SK-N-SH treated with all-trans-retinoic acid at 6 μM for 48 hours (cell line): ENCODE data around the gene GRIA1.

Experiments
- ARNTL ChIP-seq: fragments of 450-650 bp; formaldehyde crosslinking; IDR thresholded peaks from 2 replicates; pipeline ENCODE4 v1.5.0; 2020; ENCODE audit warnings: low read depth, mild to moderate bottlenecking, moderate library complexity, borderline replicate concordance
- ISL1 ChIP-seq: fragments of 250-450 bp; sonication (Bioruptor Pico); IDR thresholded peaks from 2 replicates; pipeline ENCODE4 v2.1.2; 2022; ENCODE audit warnings: mild to moderate bottlenecking, moderate library complexity
- PPARA ChIP-seq: fragments of 250-450 bp; sonication (Bioruptor Pico); IDR thresholded peaks from 2 replicates; pipeline ENCODE4 v1.5.0; 2020; ENCODE audit warnings: mild to moderate bottlenecking, borderline replicate concordance
- RARB ChIP-seq: fragments of 250-450 bp; sonication (Bioruptor Pico); IDR thresholded peaks from 2 replicates; pipeline ENCODE4 v1.8.0; 2021; ENCODE audit warnings: mild to moderate bottlenecking, moderate library complexity
- TCF4 ChIP-seq: fragments of 250-450 bp; sonication (Bioruptor Pico); IDR thresholded peaks from 2 replicates; pipeline ENCODE4 v1.8.0; 2021; ENCODE audit warnings: mild to moderate bottlenecking, moderate library complexity, borderline replicate concordance
- ZC3H10 ChIP-seq: fragments of 250-450 bp; sonication (Bioruptor Pico); IDR thresholded peaks from 2 replicates; pipeline ENCODE4 v1.5.1; 2021; ENCODE audit warnings: mild to moderate bottlenecking, moderate library complexity
- ZFP3 ChIP-seq: fragments of 250-450 bp; sonication (Bioruptor Pico); IDR thresholded peaks from 2 replicates; pipeline ENCODE4 v1.5.0; 2020; ENCODE audit warnings: mild to moderate bottlenecking, moderate library complexity
- ZNF8 ChIP-seq: fragments of 450-650 bp; formaldehyde crosslinking; IDR thresholded peaks from 2 replicates; pipeline ENCODE4 v1.5.0; 2020; ENCODE audit warnings: mild to moderate bottlenecking, moderate library complexity
- TF ChIP-seq, protein P1 (sequence below): fragments of 250-450 bp; sonication (Bioruptor Pico); IDR thresholded peaks from 2 replicates; pipeline ENCODE4 v1.8.0; 2020; ENCODE audit warnings: mild to moderate bottlenecking, moderate library complexity, borderline replicate concordance
- TF ChIP-seq, protein P2 (sequence below): fragments of 250-450 bp; sonication (Bioruptor Pico); IDR thresholded peaks from 2 replicates; pipeline ENCODE4 v1.8.0; 2021; ENCODE audit warnings: low read depth, mild to moderate bottlenecking, moderate library complexity, borderline replicate concordance
- TF ChIP-seq, protein P3 (sequence below): fragments of 250-450 bp; sonication (Bioruptor Pico); IDR thresholded peaks from 2 replicates; pipeline ENCODE4 v1.5.1; 2021; ENCODE audit warnings: mild to moderate bottlenecking, moderate library complexity

DNA sequence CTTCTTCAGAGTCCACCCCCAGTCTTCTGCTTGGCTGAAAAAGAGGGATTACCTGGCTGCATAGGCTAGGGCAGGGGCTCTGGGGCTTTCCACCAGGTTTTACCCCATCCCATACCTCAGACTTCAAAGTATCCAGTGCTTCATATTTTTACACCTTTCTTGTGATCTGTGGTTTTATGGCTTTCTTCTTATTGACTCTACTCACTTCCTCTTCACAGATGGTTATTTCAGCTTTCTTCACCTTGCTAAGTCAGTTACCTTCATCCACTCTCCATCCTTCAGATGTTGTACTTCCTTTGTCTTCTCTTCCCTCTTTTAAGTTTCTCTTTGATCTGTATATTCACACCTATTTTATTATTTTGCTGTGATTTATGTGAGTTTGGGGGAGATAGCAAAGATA is 104.3 kb downstream of the GRIA1 start:
- TF ChIP-seq TCF4 (CRISPR knock-in tag) (no peak), RARB (CRISPR knock-in tag) (no peak), ZFP3 (CRISPR knock-in tag) (no peak), ISL1 (CRISPR knock-in tag) (no peak), PPARA (CRISPR knock-in tag) (no peak), ARNTL (no peak), ZC3H10 (CRISPR knock-in tag) (no peak), ZNF8 (CRISPR knock-in tag) (no peak)
- TF ChIP-seq, protein P1, sequence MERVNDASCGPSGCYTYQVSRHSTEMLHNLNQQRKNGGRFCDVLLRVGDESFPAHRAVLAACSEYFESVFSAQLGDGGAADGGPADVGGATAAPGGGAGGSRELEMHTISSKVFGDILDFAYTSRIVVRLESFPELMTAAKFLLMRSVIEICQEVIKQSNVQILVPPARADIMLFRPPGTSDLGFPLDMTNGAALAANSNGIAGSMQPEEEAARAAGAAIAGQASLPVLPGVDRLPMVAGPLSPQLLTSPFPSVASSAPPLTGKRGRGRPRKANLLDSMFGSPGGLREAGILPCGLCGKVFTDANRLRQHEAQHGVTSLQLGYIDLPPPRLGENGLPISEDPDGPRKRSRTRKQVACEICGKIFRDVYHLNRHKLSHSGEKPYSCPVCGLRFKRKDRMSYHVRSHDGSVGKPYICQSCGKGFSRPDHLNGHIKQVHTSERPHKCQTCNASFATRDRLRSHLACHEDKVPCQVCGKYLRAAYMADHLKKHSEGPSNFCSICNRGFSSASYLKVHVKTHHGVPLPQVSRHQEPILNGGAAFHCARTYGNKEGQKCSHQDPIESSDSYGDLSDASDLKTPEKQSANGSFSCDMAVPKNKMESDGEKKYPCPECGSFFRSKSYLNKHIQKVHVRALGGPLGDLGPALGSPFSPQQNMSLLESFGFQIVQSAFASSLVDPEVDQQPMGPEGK (CRISPR knock-in tag) = no peak
- TF ChIP-seq, protein P2, sequence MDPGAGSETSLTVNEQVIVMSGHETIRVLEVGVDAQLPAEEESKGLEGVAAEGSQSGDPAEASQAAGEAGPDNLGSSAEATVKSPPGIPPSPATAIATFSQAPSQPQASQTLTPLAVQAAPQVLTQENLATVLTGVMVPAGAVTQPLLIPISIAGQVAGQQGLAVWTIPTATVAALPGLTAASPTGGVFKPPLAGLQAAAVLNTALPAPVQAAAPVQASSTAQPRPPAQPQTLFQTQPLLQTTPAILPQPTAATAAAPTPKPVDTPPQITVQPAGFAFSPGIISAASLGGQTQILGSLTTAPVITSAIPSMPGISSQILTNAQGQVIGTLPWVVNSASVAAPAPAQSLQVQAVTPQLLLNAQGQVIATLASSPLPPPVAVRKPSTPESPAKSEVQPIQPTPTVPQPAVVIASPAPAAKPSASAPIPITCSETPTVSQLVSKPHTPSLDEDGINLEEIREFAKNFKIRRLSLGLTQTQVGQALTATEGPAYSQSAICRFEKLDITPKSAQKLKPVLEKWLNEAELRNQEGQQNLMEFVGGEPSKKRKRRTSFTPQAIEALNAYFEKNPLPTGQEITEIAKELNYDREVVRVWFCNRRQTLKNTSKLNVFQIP = no peak
- TF ChIP-seq, protein P3, sequence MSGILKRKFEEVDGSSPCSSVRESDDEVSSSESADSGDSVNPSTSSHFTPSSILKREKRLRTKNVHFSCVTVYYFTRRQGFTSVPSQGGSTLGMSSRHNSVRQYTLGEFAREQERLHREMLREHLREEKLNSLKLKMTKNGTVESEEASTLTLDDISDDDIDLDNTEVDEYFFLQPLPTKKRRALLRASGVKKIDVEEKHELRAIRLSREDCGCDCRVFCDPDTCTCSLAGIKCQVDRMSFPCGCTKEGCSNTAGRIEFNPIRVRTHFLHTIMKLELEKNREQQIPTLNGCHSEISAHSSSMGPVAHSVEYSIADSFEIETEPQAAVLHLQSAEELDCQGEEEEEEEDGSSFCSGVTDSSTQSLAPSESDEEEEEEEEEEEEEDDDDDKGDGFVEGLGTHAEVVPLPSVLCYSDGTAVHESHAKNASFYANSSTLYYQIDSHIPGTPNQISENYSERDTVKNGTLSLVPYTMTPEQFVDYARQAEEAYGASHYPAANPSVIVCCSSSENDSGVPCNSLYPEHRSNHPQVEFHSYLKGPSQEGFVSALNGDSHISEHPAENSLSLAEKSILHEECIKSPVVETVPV (CRISPR knock-in tag) = no peak
